ENCODE results near the gene XPO1.
"Not testable (repeated sequence)": the region's sequence is repeated elsewhere in the genome, so short reads cannot be mapped to it uniquely, and the experiment has no call there.

The XPO1 gene

DNA sequence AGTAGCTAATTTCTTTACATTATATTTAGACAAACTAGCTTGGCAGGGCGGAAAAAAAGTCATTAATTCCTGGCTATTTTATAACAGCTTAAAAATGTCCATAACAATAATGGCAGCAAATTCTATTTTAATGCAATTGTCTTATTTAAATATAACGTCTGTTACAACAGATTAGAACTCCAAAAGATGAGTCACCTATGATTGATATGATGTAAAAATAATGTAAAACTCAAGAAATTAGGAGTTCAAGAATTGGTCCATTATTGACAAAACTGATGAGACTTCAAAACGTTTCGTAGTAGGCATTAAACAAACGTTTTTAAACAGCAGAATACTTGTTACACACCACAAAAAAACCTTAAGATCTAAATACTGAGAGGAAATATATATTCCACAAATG lies 2.7 kb downstream of the XPO1 start:
- no peak for DNase-seq

DNA sequence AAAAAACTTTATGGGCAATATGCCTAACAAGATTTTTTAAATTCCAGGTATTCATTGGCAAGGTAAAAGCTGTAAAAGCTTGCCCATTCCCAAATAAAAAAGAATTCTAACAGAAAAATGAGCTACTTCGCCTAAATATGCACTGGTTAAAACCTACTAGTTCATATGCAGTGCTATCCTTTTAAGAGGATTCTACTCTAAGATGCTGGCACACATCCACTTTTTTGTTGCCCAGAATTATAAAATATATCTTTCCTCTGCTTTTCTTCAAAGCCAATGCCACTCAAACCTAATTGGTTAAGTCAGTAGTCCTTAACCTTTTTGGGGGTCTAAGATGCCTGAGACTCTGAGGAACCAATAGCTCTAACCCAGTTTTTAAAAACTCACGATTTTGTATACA lies 3.2 kb downstream of the XPO1 start:
- no peak for DNase-seq

DNA sequence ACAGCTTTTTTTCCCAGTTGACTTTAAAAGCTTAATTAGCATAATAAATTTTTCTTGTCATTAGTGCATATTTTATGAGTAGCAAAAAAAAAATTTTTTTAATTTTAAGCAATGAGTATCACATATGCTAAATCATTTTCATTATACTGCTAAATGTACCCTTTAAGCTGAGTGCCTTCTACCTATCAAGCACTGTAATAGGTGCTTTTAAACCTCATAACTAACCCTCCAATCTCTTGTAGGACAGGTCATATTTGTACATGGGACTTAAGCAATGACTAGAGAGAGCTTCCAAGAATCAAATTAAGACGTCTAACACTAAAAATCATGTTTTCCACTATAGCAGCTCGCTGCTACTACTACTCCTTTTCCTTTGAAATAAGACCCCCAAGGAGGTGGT lies 7.4 kb downstream of the XPO1 start:
- DNase-seq: no peak

DNA sequence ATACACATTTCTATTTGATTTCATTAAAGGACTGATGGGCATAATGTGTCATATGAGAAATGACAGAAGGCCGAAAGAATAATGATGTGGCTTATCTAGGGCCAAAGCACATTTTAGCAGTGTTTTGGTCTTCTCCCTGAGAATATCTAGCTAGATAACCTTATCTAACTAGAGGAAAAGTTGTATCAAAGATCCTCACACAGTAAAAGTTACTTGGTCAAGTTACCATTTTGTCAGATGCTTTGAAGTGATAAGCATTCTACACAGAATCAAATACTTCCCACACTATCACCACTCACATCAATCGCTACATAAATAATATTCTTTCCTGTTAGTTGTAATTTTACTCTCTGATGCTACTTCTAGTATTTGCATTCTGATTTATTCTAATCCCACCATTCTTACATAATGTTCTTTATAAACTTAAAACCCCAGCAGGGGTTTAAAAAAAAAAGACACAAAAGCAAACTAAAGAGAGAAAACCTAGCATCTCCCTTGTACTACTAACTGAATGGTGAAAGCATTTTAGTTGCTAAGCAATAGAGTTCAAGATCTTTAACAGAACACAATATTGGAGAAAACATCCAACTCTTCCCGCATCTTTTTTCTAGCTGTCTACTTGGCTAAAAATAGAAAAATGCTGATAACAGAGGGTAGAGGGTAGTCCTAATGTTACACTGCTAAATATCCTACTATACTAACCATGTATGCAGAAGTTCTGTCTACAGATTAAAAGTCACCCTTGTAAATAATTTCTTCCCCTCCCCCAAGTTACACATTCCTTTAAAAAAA lies 8.0 kb downstream of the XPO1 start:
- no peak for DNase-seq

DNA sequence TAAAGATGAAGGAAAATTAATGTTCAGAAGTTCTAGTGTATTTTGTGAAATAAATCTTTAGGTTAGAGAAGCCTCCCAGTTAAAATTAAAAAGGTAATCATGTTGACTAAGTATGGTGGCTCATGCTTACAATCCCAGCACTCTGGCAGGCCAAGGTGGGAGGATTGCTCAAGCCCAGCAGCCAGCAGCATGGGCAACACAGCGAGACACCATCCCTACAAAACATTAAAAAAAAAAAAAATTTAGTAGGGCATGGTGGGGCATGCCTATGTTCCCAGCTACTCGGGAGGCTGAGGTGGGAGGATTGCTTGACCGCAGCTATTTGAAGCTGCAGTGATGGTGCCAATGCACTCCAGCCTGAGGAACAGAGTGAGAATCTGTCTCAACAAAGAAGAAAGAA lies 17.9 kb downstream of the XPO1 start:
- DNase-seq: no peak

DNA sequence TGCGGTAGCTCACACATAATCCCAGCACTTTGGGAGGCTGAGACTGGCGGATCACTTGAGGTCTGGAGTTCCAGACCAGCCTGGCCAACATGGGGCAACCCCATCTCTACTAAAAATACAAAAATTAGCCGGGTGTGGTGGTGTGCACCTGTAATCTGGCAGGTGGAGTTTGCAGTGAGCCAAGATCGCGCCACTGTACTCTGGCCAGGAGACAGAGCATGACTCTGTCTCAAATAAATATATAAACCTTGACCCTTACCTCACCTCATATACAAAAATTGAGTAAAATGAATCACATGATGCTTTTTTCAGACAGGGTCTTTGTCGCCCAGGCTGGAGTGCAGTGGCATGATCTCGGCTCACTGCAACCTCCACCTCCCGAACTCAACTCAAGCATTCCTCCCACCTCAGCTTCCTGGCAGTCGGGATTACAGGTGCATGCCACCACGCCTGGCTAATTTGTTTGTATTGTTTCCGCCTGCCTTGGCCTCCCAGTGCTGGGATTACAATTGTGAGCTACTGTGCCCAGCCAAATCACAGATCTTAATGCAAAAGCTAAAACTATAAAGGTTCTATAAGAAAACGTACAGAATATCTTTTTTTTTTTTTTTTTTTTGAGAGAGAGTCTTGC lies 25.3 kb downstream of the XPO1 start:
- DNase-seq: no peak

DNA sequence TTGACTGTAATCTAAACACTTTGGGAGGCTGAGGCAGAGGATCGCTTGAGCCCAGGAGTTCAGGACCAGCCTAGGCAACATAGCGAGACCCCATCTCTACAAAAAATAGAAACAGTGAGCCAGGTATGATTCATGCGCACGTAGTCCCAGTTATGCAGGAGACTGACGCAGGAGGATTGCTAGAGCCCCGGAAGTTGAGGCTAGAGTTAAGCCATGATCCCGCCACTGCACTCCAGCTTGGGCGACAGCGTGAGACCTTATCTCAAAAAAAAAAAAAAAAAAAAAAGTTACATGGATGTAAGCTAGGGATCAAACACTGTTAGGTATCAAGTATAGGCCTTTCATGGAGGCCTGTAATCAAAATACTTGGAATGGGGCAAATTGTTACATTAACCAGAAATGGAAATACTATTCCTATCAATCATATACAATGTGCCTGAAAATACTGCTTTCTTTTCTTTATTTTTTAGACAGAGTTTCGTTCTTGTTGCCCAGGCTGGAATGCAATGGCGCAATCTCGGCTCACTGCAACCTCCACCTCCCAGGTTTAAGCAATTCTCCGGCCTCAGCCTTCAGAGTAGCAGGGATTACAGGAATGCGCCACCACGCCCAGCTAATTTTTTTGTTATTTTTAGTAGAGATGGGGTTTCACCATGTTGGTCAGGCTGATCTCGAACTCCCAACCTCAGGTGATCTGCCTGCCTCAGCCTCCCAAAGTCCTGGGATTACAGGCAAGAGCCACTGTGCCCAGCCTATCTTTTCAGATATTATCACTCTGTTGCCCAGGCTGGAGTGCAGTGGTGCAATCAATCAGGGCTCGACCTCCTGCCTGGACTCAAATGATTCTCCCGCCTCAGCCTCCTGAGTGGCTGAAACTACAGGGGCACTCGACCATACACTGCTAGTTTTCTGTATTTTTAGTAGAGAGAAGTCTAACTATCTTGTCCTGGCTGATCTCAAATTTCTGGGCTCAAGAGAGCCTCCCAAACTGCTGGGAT lies 27.2 kb downstream of the XPO1 start:
- DNase-seq: no peak

DNA sequence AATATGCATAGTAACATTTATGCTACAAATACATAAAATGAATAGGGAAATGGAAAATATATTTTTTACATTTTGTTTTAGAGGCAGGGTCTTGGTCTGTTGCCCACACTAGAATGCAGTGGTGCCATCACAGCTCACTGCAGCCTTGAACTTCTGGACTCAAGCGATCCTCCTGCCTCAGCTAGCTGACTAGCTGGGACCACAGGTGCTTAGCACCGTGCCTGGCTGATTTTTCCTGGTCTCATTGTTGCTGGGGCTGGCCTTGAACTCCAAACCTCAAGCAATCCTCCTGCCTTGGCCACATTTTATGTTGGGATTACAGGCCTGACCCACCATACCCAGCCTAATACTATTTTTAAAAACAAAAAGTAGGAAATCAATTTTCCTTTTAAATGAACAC lies 33.2 kb downstream of the XPO1 start:
- no peak for DNase-seq

DNA sequence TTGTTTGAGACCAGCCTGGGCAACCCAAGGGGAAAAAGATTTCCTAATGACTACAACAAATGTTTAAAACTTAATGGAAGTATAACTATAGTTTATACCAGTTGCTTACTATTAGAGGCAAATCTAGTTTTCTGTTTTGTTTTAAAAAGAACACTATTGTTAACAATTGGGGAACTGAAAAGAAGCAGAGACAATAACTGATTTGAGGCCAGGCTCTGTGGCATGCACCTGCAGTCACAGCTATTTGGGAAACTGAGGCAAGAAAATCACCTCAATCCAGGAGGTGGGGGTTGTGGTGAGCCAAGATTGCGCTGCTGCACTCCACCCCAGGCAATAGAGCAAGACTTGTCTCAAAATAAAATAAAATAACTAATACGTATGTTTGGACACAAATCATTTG lies 39.1 kb downstream of the XPO1 start:
- DNase-seq: no peak

DNA sequence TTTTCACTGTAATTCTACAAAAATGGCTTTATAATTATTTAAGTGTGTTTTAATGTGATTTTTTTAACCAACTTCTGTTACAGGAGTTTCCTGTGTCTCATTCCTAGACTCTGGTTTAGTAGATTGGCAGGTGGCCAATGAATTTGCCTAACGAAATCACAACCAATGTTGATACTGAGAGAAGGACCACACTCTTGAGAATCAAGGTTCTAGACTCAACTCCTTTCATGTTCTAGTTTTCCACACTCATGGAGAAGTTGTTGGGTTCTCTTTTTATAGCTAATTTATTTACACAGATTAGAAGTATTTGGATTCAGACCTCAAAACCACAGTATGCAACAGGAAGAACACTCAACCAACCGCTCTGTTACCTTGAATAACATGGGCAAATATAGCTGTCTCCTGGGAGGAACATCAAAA lies 44.6 kb downstream of the XPO1 start:
- peak in 1 of 2 donors; percentile 39 for DNase-seq

DNA sequence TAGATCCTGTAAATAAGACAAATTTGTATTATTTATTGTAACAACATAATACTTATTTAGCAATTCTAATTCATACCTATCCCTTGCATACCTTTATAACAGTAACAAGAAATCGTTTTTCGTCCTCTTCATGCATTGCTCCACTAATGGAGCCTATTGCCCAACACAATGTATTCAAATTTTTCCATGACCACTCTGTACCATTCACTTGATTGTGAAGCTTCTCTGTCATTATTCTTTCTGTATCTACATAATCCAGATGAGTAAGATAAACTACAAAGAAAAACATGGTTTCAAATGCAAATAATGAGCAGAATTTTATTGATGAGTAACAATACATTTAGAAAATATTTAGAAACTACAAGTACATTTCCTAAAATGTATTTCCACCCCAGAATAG lies 45.7 kb downstream of the XPO1 start:
- no peak for DNase-seq

DNA sequence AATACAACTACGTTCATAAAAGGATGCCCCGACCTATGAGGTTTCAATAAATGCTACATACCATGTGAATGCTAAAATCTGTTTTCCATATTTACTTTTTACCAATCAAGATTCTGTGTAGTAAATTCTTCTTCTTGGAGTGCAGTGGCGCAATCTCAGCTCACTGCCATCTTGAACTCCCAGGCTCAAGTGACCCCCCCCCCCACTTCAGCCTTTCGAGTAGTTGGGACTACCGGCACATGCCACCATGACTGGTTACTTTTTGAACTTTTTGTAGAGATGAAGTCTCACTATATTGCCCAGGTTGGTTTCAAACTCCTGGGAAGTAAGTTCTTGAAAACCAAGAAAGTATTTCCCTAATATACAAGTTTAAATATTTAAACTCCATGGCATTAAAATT lies 52.9 kb downstream of the XPO1 start:
- no peak for DNase-seq

DNA sequence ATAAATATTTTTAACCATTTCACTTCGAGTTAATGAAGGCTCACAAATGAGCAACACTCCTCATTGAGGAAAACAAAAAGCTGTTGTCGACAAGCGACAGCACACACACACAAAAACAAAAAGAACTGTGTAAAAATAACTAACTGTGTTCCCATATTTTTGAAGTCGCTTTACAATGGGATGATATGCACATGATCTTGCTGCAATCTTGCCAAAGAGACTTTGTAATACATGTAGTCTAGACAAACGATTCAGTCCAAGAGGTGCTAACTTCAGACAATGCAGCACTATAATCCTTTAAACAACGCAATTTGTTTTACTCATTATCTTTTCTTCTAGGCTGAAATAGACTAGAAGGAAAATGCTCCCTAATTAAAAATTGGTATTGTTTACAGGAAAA lies 60.1 kb downstream of the XPO1 start:
- DNase-seq: no peak

DNA sequence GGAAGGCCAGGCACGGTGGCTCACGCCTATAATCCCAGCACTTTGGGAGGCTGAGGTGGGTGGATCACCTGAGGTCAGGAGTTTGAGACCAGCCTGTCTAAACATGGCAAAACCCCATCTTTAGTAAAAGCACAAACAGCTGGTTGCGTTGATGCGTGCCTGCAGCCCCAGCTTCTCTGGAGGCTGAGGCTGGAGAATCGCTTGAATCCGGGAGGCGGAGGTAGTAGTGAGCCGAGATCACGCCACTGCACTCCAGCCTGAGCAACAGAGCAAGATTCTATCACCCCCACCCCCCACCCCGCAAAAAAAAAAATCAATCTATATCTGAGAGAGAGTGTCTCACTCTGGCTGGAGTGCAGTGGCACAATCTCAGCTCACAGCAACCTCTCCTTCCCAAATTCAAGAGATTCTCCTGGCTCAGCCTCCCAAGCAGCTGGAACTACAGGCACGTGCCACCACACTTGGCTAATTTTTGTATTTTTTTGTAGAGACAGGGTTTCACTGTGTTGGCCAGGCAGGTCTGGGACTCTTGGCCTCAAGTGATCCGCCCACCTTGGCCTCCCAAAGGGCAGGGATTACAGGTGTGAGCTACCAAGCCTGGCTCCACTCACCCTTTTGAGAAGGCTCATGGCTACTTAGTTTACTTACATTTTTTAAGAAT lies 61.1 kb downstream of the XPO1 start:
- not testable (repeated sequence) for DNase-seq

DNA sequence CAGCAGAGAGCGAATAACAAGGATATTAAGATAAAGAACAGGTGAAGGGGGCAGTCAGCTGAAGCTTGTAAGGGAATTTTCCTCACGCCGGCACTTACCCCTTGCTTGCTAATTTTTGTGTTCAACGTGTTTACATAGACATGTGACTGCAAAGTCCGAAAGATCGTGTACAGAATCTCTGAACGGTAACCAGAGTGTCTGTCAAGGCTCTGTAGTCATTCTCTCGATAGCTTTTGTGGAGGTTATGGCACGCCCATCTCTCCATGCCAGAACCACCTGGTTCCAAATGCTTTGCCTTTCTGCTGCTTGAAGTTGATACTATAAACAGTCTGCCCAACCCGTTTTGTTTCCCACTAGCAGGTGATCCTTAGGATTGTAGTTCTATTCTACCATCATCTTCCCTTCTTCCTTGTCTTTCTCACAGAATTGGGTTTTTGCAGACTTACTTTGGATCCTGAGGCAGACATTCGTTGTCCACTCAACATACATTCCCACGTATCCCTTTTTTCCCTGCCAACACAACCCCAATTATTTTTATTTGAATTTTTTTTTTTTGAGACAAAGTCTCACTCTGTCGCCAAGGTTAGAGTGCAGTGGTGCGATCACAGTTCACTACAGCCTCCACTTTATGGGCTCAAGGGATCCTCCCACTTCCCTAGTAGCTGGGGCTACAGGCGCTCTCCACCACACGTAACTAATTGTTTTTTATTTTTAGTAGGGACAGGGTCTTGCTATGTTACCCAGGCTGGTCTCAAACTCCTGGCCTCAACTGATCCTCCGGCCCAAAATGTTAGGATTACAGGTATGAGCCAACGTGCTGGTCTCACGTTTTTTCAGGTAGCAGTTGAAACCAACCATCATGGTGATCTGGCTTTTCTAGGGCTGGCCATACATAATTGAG lies 66.0 kb downstream of the XPO1 start:
- peak in 1 of 2 donors; percentile 50 for DNase-seq

DNA sequence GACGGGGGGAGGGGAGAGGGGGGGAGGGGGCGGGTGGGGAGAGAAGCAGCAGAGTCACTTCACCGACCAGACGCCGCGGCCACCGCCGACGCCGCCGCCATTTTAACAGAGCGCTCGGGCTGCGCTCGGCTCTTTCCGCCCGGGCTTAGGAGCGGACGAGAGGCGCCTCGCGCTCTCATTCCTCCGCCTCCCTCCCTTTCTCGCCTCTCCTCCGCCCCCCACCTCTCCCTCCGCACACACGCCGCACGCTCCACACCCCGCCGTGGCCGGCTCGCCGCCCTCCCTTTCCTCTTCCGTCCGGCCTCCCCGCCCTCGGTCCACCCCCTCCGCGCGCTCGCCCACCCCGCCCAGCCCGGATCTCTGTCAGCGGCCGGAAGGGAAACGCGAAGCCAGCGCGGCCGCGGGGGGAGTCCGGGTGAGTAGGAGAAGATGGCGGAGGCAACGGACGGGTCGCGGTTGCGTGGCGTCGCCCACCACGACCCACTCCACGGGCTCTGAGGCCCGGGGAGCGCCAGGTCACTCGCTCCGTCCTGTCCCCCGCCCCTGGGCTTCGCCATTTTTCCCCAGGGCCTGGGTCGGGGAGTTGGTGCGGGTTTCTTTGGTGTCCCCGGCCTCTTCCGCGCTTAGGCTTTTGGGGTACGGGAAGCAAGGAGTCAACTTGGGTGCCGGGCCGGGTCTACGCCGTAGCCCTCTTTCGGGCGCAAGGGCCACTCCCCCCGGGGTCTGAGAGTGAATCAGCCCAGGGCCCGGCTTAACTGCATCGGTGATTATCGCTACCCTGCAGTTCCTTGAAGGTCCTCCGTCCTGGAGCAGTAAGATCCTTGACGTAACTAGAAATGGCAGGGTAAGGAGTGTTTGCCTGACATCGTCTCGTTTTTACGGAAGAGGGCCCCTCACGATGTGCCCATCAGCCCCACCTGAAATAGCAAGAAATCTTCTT lies 66.9 kb downstream of the XPO1 start, which contains the start of gene USP34:
TSS of gene USP34 (minus strand) at position 123 of the 940 bp plus-strand sequence. CDS start 395 bp downstream, outside the sequence.
- peak; percentile 96 for DNase-seq

DNA sequence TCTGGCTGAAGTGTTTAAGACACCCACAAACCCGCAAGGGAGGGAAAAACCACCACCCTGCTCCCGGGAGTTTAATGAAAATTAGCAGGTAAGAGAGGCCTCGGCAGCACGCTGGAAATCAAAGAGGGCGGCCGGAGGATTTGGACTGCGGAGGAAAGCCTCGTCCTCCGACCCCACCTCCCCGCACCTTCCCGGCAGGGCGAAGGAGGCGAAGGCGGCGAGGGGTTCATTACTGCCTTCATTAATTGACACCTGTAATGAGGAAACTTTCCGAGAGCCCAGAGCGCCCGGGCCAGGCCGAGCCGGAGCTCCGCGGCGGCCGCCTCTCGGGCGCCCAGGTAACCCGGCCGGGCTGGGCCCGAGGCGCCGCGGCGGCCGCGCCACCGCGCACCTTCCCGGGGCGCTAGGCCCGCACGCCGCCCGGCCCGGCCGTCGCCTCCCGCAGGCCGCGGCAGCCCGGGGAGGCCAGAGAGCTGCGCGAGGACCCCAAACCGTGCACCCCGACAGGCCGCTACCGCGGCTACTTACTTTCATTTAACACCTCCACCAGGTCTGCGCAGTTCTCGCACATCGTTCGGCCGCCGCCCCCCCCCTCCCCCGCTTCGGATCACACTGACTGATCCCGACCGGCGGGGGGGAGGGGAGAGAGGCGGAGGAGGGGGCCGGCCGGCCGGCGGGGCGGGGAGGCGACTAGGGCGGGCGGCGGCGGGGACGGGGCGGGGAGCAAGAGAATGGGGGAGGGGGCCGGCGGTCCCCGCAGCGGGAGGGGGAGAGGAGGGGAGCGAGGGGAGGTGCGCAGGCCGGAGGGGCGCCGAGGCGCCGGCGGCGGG lies 67.8 kb downstream of the XPO1 start:
- peak; percentile 82 to 88 for DNase-seq

DNA sequence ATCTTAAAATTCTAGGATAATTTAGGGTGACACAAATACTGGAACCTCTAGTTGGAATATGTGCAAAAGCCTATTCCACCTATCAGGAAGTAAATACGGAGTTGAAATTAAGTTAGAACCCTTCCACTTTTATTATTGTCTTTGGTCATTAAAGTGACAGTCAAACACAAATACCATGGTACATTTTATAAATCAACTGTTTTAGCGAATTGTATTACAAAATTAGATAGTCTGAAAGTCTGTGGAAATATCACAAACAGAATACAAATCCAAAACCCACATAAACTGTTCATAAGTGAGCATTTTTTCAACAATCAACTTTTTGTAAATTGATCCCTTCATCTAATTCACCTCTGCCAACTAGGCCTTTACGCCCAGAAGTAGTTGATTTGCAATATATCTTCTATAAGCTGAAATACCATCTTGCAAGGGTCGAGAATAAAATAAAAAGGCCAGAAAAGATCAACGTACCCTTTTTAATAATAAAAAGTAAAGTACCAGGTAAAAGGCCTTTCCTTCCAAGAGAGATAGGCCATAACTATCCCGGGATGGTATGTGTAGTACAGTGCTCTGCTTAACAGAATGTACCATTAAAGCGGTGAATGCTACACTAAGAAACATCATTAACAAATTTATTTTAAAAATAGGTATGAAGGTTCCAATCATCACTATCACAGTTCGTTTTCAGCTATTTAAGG lies 68.6 kb downstream of the XPO1 start:
- no peak for DNase-seq

DNA sequence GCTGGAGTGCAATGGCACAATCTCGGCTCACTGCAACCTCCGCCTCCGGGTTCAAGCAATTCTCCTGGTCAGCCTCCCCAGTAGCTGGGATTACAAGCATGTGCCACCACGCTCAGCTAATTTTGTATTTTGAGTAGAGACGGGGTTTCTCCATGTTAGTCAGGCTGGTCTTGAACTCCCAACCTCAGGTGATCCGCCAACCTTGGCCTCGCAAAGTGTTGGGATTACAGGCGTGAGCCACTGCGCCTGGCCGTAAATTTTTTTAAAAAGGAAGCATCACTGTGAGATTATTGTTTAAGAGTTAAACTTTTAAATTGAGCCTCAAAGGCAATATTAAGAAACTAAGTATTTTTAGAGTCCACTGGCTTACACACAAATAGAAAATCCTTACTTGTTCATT lies 69.9 kb downstream of the XPO1 start:
- not testable (repeated sequence) for DNase-seq
